Measurements from ENCODE around the gene VWA7. TPM values are rescaled to one million over a fixed set of nuclear protein-coding genes. Genes with fewer than 3 reads are reported as not detected.

VWA7 gene
- total RNA-seq, 2 experiments from 2014 or later, result 1.6 to 1.9 TPM

DNA sequence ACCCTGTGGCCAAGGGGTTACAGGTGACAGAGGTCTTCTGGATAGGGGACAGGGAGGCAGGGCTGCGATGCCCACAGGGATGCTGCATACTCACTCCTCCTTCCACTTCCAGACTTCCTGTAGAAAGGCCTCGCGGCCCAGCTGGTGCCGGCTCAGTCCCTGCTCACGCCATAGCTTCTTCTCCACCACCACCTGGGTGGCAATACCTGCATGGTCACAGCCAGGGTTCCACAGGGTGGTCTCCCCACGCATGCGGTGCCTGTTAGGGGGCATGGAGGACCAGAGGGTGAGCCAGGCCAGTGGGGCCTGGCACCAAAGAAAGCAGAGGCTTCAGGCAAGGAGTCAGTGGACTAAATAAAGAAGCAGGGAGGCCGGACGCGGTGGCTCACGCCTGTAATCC is 8.3 kb upstream of the VWA7 start:
- ChIA-PET CTCF (interaction anchor here (0.6 kb wide), 2 partner anchors 15 to 135 kb away, joined by 3 to 7 read pairs; no protein-coding TSS in a partner anchor), POLR2A (interaction anchor here (0.6 kb wide), 1 partner anchor 112 kb away, joined by 4 read pairs; no protein-coding TSS in a partner anchor)

DNA sequence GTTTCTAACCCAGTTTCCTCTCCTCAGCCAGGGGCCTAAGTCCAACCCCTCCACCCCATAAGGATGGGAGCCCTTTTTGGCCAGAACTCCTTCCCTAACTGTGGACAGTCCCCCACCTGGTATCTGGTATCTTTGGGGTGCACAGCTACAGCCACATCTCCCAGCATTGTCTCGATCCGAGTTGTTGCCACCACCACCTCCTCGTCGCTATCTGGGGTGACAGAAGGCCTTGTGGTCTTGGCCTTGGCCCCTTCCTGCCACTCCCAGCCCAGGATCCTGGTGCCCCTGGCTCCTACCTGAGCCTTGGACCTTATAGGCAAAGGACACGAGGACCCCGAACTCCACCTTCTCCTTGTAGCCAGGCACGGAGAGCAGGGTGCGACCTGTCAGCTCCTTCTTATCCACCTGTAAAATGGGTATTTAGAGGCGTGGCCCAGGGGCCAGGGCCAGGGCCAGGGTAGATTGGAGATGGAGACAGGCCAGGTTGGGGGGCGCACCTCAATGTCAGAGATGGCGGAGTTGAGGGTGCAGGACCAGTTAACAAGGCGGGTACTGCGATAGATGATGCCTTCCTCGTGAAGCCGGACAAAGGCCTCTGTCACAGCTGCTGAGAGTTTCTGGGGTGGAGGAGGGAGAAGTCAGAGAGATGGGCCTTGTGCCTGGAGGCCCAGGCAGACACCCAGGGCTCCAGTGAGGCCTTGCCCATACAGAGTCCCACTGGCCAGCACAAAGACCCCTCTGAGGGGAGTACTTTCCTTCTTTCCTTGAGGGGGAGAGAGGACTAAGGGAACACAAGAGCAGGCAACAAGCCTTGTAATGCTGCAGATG is 7.2 kb upstream of the VWA7 start:
- POLR2A ChIA-PET, result interaction anchor here (0.7 kb wide), 1 partner anchor 67 kb away, joined by 5 read pairs; no protein-coding TSS in a partner anchor

DNA sequence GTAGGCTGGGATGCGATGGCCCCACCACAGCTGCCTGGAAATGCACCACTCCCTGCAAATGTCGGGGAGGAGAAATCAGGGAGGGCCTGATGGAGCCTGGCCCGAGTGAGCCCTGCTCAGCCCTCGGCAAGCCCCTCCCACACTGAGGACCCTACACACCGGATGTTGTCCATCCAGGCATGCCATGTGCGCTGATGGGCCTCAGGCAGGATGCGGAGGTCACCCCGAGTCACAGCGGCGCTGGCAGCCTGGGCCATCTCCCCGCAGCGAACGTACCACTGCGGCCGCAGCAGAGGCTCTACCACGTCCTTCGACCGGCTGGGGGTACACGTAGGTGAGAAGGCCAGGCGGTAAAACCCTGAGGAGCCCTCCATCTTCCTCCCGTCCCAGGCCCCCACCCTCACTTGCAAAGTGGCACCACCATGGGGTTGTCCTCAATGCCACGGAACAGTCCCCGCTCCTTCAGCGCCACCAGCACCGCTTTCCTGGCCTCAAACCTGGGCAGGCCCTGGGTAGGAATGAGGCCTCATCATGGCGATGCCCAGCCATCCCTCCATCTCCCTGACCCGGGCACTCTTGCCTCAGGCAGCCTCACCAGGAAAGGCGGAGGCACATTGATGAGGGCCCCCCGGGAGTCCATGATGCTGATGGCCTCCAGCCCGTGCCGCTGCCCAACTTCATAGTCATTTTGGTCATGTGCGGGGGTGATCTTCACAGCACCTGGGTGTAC is 5.2 kb upstream of the VWA7 start:
- ChIA-PET CTCF (interaction anchor here (1.0 kb wide), 1 partner anchor 9 kb away, joined by 4 read pairs; no protein-coding TSS in a partner anchor), POLR2A (no interaction called here)

More for the DNA sequence above, 7.2 kb upstream of the VWA7 start:
- CTCF ChIA-PET, result interaction anchor here (0.6 to 1.0 kb wide), 2 partner anchors 15 to 102 kb away, joined by 3 read pairs; no protein-coding TSS in a partner anchor

DNA sequence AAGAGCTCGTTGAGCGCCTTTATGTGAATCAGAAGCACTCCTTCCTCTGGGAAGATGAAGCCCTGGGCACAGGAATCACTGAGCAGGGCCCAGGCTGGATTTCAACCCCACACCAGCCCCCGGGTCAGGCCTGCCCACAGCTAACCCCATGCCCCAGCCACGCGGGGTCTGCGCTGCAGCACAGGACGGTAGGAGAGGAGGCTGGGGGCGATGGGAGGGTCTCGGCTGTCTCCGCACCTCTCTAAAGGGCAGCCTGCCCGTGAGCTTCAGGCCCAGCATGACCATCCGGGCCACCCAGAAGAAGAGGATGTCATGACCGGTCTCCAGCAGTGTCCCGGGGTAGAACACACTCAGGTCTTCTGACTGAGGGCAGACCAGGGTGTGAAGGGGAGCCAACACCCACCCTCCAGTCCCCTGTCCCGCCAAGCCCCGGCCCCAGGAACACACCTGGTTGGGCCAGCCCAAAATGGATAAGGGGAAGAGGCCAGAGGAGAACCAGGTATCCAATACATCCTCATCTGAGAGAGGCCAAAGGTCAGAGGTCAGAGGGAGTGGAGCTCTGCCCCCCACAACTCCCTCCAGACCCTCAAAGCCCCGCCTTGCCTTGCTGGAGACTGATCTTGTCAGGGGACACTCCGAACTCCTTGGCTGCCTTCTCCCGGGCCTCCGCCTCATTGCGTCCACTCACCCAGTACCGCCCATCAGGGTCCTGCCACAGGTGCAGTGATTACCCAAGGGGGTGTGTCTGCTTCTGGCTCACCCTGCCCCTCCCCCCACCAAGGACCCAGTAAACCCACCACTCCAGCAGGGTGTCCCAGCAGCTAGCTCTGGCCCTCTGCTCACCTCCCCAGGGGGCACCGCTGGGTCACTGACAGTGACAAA is 4.4 kb upstream of the VWA7 start:
- POLR2A ChIA-PET, result interaction anchor here (0.5 kb wide), 1 partner anchor 48 kb away, joined by 4 read pairs; no protein-coding TSS in a partner anchor
- CTCF ChIA-PET, result interaction anchor here (1.0 kb wide), 3 partner anchors 10 to 79 kb away, joined by 3 to 4 read pairs (median 4); partner anchors contain the start of gene ABHD16A

DNA sequence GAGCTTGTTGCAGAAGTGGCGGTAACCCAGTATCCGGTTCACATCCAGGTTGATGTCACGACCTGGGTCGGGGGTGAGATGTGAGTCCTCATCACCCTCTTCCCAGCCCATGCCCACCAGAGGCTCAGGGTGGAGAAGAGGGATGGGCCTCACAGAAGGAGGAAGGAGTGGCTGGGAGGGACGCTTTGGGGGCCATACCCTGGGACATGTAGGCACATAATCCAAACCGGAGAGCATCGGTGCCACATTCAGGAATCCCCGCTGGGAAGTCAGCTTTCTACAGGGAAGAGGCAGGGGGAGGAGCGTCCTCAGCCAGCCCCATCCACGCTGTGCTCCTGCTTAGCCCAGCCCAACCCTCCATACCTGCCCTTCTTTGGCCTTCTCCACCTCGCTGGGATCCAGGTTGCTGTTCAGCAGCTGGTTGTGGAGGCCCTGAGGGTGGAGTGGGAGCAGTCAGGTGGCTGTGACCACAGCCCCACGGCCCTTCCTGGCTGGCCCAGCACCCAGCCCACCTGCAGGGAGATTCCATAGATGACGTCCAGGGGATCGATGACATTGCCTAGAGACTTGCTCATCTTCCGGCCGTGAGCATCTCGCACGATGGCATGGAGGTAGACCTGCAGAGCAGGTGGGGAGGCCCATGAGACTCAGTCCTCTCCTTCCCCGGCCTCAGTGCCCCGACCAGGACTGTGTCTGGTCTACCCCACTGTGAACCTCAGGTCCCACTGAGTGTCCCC is 3.5 kb upstream of the VWA7 start:
- ChIA-PET CTCF (interaction anchor here (1.0 kb wide), 3 partner anchors 11 to 78 kb away, joined by 3 to 4 read pairs (median 4); partner anchors contain the start of gene ABHD16A), POLR2A (interaction anchor here (0.5 kb wide), 1 partner anchor 49 kb away, joined by 4 read pairs; no protein-coding TSS in a partner anchor)

DNA sequence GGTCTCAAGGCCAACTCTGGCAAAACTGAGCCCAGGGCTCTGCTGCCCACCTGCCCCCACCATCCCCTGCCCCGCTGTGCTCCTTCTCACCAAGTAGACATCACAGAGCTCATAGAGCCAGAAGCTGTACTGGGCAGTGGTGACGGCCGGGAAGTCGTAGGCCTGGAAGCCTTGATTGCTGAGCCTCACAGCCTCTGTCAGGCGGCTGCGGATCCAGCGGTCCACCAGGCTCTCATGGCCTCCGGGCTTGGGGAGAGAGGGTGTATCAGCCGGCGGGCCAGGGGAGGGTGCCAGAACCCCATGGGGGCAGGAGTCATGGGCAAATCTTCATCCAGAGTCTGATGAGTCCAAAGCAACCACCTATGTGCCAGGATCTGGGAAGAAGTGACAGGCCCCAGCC is 2.8 kb upstream of the VWA7 start:
- CTCF ChIA-PET, result interaction anchor here (1.0 kb wide), 1 partner anchor 77 kb away, joined by 3 read pairs; the partner anchor contains the start of gene ABHD16A
- POLR2A ChIA-PET, result no interaction called here

DNA sequence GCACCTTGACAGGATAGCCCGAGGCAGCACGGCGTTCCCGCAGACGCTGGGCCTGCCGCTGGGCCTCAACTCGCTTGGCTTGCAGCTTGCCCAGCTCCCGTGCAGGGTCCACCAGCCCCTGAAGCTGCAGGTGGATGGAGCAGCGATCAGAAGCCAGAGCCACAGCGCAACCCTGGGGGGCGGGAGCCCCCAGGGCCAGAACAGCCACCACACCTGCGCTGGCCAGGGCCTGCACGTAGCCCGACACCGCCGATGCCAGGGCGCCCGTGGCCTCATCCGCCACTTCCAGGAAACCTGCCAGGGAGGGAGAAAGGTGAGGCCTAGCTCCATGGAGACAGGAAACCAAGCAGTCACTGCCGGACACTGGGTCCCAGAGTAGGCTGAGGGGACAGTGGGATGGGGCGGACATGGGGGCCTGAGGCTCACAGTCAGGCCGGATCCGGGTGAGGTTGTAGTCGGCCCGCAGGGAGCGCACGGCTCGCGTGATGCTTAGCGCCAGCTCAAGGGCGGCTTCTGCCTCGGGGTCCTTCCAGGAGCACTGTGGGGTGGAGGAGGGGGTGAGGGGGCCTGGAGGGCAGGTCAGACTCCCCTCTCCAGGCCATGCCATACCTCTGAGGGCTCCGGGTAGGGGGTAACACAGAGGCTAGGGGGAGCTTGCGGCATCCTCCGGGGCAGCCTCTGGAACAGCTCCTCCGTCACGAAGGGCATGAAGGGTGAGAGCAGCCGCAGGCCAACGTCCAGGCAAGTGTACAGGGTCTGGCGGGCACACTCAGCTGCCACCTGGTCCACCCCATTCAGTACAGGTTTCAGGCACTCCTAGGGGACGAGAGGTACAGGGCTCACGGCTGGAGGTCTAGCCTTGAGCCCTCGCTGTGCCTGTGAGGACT is 2.1 kb upstream of the VWA7 start:
- CTCF ChIA-PET, result no interaction called here
- POLR2A ChIA-PET, result interaction anchor here (0.6 kb wide), 1 partner anchor 10 kb away, joined by 3 read pairs; no protein-coding TSS in a partner anchor

DNA sequence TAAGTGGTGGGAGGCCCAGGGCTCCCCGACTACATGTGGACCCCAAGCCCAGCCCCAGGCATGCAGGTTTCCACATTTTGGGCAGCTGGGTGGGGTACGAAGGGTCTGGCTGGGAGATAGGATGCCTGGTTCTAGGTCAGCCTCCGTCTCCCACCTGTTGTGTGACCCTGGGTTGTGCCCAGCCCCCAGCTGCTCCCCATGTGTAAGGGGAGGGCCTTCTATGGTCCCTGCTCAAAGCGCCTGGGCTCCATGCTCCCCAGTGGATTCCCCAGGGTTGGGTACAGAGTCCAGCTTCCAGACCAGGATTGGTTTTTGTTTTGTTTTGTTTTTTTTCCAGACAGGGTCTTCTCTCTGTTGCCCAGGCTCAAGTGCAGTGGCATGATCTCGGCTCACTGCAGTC is 1.1 kb upstream of the VWA7 start:
- ChIA-PET POLR2A (no interaction called here), CTCF (interaction anchor here (1.6 kb wide), 1 partner anchor 13 kb away, joined by 6 read pairs; no protein-coding TSS in a partner anchor)

DNA sequence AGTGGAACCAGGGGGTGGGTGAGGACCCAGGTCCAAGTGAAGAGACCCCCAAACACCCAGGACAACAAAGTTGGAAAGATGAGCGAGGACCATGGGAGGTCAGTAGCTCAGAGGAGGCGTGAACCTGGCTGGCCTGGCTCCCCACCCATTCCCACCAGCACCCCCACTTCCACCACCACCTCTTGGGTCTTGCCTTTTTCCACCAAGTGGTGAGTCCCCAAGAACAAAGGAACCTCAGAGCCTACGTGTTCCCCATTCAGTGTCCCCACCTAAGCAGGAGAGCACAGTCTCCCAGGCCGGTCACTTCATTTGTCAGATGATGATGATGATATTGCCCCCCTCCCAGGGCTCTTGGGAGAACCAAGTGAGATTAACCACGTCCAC is 531 bp upstream of the VWA7 start:
- CTCF ChIA-PET, result interaction anchor here (1.2 to 1.6 kb wide), 2 partner anchors 13 to 55 kb away, joined by 3 to 6 read pairs; no protein-coding TSS in a partner anchor
- POLR2A ChIA-PET, result interaction anchor here (0.9 to 1.0 kb wide), 2 partner anchors 12 to 29 kb away, joined by 3 to 4 read pairs; partner anchors contain the start of gene LSM2

DNA sequence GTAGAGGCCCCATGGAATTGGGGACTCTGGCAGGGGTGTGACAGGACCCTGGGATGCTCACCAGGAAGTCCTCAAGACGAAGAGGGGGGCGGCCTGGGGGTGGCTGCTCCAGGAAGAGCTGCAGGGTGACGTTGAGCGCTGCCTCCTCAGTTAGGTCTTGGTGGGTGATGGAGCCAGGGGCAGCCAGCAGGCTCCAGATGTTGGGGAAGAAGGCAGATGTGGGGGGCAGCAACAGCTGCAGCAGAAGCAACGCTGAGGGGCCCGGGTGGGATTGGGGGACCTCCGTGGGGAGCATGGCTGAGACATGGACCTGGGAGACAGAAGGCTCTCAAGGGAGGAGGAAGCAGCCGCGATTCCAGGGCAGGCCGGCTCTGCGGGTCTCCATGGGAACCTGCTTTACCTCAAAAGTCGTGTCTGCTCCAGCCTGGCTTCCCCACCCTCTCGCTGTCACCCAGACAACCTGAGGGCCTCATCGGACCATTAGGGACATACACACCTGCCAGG is 591 bp downstream of the VWA7 start:
- POLR2A ChIA-PET, result interaction anchor here (0.6 kb wide), 1 partner anchor 273 kb away, joined by 5 read pairs; no protein-coding TSS in a partner anchor
- CTCF ChIA-PET, result interaction anchor here (1.2 kb wide), 1 partner anchor 56 kb away, joined by 3 read pairs; no protein-coding TSS in a partner anchor

DNA sequence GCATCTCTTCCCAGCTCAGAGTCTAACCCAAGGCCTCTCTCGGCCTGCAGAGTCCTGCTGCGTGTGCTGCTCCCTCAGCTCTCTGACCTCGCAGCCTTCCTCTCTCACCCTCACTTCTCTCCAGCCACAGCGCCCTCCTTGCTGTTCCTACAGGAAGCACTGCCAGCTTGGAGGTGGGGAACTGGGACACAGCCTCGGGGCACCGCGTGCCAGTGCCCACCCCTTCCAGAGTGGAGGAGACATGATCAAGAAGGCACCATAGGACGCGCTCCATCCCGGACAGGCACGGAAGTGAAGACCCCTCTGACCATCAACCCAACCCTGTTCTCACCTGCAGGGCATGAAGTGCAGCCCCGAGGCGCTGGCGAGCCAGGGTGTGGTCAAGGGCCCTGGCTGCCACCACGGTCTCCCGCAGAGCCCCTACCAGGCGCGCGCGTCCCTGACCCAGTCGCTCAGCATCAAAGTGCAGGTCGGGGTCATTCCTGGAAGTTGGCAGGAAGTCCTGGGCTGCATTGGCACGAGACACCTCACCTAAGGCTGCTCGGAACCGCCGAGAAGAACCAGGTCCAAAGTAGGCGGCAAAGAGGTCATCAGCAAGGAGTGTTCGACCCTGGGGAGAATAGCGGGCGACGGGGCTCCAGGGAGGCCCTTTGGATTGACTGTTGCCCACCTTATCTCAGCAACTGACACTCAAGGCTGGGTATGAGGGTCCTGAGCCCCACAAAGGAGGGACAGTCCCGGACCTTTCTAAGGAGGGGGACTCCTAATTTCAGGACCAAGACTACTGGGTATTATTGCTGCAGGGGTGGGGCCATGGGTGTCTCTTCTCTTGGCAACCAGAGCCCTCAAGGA is 1.3 kb downstream of the VWA7 start:
- CTCF ChIA-PET, result interaction anchor here (0.6 to 0.7 kb wide), 2 partner anchors 46 to 48 kb away, joined by 3 read pairs; no protein-coding TSS in a partner anchor
- POLR2A ChIA-PET, result no interaction called here

DNA sequence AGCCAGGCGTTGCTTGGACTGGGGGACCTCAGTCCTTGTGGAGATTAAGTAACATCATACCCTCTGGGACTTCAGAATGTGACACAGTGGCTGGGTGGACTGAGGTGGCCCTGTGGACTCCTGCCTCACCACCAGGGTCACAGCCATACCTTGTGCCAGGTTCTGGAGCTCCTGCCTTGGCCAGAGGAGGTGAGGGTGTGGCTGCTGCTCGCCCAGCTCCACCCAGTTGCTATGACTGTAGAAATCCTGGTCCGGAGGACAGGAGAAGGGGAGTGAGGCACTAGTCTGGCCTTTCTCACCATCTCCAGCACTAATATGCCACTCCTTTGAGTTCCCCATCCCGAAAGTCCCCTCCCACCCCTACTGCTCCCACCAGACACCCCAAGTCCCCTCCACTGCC is 1.9 kb downstream of the VWA7 start:
- ChIA-PET POLR2A (interaction anchor here (0.6 kb wide), 1 partner anchor 115 kb away, joined by 3 read pairs; no protein-coding TSS in a partner anchor), CTCF (interaction anchor here (0.6 to 0.9 kb wide), 3 partner anchors 17 to 47 kb away, joined by 3 read pairs; no protein-coding TSS in a partner anchor)

DNA sequence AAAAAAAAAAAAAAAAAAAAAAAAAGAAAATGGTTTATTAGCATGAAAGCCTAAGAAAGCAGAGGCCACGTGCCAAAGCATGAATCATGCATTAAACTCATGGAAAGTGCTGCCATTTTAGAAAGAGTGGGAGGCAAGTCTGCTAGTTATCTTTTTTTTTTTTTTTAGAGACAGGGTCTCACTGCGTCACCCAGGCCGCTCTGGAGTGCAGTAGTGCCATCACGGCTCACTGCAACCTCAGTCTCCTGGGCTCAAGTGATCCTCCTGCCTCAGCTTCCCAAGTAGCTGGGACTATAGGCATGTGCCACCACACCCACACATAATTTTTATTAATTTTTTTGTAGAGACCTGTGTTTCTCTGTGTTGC is 5.2 kb downstream of the VWA7 start:
- ChIA-PET POLR2A (interaction anchor here (0.7 kb wide), 1 partner anchor 27 kb away, joined by 4 read pairs; no protein-coding TSS in a partner anchor), CTCF (interaction anchor here (1.0 to 3.6 kb wide), 2 partner anchors 19 to 34 kb away, joined by 3 to 23 read pairs; partner anchors contain the start of gene CLIC1)

DNA sequence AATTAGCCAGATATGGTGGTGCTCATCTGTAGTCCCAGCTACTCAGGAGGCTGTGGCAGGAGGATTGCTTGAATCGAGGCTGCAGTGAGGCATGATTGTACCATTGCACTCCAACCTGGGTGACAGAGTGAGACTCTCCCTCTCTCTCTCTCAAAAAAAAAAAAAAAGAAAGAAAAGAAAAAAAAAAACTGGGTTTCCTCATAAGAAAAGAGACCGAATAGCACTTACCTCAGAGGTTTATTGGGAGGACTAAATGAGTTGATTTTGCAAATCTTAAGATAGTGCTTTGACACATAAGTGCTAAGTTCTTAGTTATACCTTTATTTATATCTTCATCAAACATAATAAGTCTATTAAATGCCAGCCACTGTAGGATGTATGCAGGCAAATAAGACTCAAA is 6.3 kb downstream of the VWA7 start:
- ChIA-PET POLR2A (no interaction called here), CTCF (interaction anchor here (0.7 to 3.6 kb wide), 8 partner anchors 18 to 160 kb away, joined by 3 to 23 read pairs (median 8); partner anchors contain the start of genes CLIC1, DDAH2 and MSH5)

DNA sequence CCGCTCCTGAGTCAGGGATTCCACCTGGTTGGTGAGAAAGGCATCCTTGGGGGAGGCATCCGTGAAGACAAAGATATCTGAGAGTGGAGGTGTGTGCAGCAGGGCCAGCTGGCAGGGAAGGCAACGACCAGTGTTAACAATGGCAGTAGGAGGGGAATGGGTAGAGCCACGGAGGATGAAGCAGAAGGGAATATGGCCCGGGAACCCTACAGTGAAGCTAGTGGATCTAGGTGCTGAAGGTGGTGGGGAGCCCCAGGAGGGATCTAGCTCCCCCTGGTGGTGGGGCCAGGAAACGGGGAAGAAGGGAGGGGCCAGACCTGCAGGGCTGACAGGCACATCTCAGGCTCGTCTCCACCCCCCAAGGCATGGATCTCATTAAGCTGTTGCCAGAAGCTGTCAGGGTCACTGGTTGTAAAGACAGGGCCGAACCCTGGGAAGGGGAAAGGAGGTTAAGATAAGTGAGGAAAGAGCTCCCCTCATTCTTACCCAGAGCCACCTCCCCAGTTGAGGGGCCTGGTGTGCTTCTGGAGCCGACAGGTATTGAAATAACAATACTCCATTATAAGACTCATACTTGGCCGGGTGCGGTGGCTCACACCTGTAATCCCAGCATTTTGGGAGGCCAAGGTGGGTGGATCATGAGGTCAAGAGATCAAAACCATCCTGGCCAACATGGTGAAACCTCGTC is 7.3 kb downstream of the VWA7 start:
- ChIA-PET CTCF (interaction anchor here (0.7 to 3.6 kb wide), 16 partner anchors 11 to 211 kb away, joined by 3 to 23 read pairs (median 6); partner anchors contain the start of genes CLIC1, DDAH2, HSPA1B and LY6G5C), POLR2A (interaction anchor here (0.7 to 1.1 kb wide), 4 partner anchors 9 to 37 kb away, joined by 3 to 4 read pairs (median 3); partner anchors contain the start of gene LSM2)

Measured in activated CD8-positive, alpha-beta memory T cell treated with anti-CD3 and anti-CD28 coated beads for 36 hours (primary cell).